Measurements from ENCODE around the gene SLC5A2. TPM values are rescaled to one million over a fixed set of nuclear protein-coding genes. Genes with fewer than 3 reads are reported as not detected.
"Not testable (repeated sequence)": the region's sequence is repeated elsewhere in the genome, so short reads cannot be mapped to it uniquely, and the experiment has no call there.

SLC5A2 gene
- total RNA-seq, 1 donor from 2014 or later = 0.53 TPM

- H3K36me3 ChIP-seq = no peaks in the 10 kb centered on the region
- no peak overlapping the region for H3K4me3 ChIP-seq
- TF ChIP-seq CTCF (IDR thresholded peaks at IDR 0.05) = no peak
- no peak overlapping the region for H3K27ac ChIP-seq
- no peaks in the 10 kb centered on the region for H3K27me3 ChIP-seq
- no peak for DNase-seq (ENCODE audit: low spot score in 2 of 2)
- H3K4me1 ChIP-seq = no peaks in the 10 kb centered on the region
- no peaks in the 10 kb centered on the region for H3K9me3 ChIP-seq
- intact Hi-C loops (cut with DNase I) = loop anchor here (5.0 to 10.0 kb wide), 2 partner anchors 258 to 346 kb away; partner anchors contain the start of genes FUS and VKORC1
Observed at GRCh38 chr16:31440516-31441184, 42.3 kb upstream of the SLC5A2 start.

GRCh38 chr16:31441956-31442355 is 41.0 kb upstream of the SLC5A2 start:
- intact Hi-C loops (cut with DNase I) = loop anchor here (2.0 to 10.0 kb wide), 3 partner anchors 17 to 347 kb away; partner anchors contain the start of genes ARMC5, FUS and VKORC1
- peak overlapping the region in 1 of 2 donors; percentile 88 for H3K27ac ChIP-seq

GRCh38 chr16:31445931-31446330 is 37.0 kb upstream of the SLC5A2 start:
- peak in 1 of 2 donors; percentile 18 for DNase-seq (ENCODE audit: low spot score in 2 of 2)
- not testable (repeated sequence) for H3K27ac ChIP-seq, H3K4me3 ChIP-seq, H3K4me1 ChIP-seq, H3K27me3 ChIP-seq, H3K9me3 ChIP-seq, H3K36me3 ChIP-seq
- intact Hi-C loops (cut with DNase I) = loop anchor here (10.0 kb wide), 1 partner anchor 351 kb away; the partner anchor contains the start of gene VKORC1

More at GRCh38 chr16:31441956-31442355, 41.0 kb upstream of the SLC5A2 start:
- Histone ChIP-seq H3K36me3 (no peaks in the 10 kb centered on the region), H3K4me1 (no peaks in the 10 kb centered on the region), H3K9me3 (no peaks in the 10 kb centered on the region), H3K27me3 (no peaks in the 10 kb centered on the region), H3K4me3 (peak overlapping the region; percentile 73 to 75)
- no peak for TF ChIP-seq CTCF (IDR thresholded peaks at IDR 0.05)
- DNase-seq (ENCODE audit: low spot score in 2 of 2) = no peak

- H3K27ac ChIP-seq = peak overlapping the region in 1 of 2 donors; percentile 80
Observed at GRCh38 chr16:31451201-31451600, 31.7 kb upstream of the SLC5A2 start.

GRCh38 chr16:31451681-31452351 is 31.1 kb upstream of the SLC5A2 start:
- no peaks in the 10 kb centered on the region for H3K36me3 ChIP-seq
- DNase-seq (ENCODE audit: low spot score in 2 of 2) = no peak
- TF ChIP-seq CTCF (IDR thresholded peaks at IDR 0.05) = peak; percentile 27 to 60 (median 49)
- H3K4me3 ChIP-seq = no peak overlapping the region
- peaks cover 15 to 48% of the 10 kb centered on the region in 2 donors for H3K4me1 ChIP-seq
- H3K9me3 ChIP-seq = no peaks in the 10 kb centered on the region
- H3K27me3 ChIP-seq = no peaks in the 10 kb centered on the region
- intact Hi-C loops (cut with DNase I) = loop anchor here (10.0 kb wide), 1 partner anchor 1647 kb away; the partner anchor contains the start of gene MAZ
- H3K27ac ChIP-seq = peak overlapping the region; percentile 76 to 80

More at GRCh38 chr16:31451201-31451600, 31.7 kb upstream of the SLC5A2 start:
- no peak for DNase-seq (ENCODE audit: low spot score in 2 of 2)
- H3K27me3 ChIP-seq = no peaks in the 10 kb centered on the region
- no peaks in the 10 kb centered on the region for H3K36me3 ChIP-seq
- no peak overlapping the region for H3K4me3 ChIP-seq
- TF ChIP-seq CTCF (IDR thresholded peaks at IDR 0.05) = no peak
- no peaks in the 10 kb centered on the region for H3K9me3 ChIP-seq
- intact Hi-C loops (cut with DNase I) = loop anchor here (10.0 kb wide), 1 partner anchor 1646 kb away; the partner anchor contains the start of gene MAZ
- peaks cover 11 to 42% of the 10 kb centered on the region in 2 donors for H3K4me1 ChIP-seq

All from ascending aorta (tissue), 2 donors.